Measurements from ENCODE around the gene EIF5AL1.

- TF ChIP-seq POLR2A (IDR thresholded peaks at IDR 0.05): no peak
- TF ChIP-seq, protein P1, sequence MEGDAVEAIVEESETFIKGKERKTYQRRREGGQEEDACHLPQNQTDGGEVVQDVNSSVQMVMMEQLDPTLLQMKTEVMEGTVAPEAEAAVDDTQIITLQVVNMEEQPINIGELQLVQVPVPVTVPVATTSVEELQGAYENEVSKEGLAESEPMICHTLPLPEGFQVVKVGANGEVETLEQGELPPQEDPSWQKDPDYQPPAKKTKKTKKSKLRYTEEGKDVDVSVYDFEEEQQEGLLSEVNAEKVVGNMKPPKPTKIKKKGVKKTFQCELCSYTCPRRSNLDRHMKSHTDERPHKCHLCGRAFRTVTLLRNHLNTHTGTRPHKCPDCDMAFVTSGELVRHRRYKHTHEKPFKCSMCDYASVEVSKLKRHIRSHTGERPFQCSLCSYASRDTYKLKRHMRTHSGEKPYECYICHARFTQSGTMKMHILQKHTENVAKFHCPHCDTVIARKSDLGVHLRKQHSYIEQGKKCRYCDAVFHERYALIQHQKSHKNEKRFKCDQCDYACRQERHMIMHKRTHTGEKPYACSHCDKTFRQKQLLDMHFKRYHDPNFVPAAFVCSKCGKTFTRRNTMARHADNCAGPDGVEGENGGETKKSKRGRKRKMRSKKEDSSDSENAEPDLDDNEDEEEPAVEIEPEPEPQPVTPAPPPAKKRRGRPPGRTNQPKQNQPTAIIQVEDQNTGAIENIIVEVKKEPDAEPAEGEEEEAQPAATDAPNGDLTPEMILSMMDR (IDR thresholded peaks at IDR 0.05): no peak
- no peak for TF ChIP-seq POLR2AphosphoS5 (IDR thresholded peaks at IDR 0.05)
Measured at GRCh38 chr10:79491143-79491835, 21.0 kb upstream of the EIF5AL1 start.

Data from suprapubic skin (tissue), 4 donors.